BLaER1 (cell line): ENCODE measurements around the gene EID2B.

ENCODE experiments used
- H3K27ac ChIP-seq: shearing (Covaris generic); formaldehyde crosslinking; 2 replicates; pipeline ENCODE4 v1.8.1; 2022
- H3K27me3 ChIP-seq: shearing (Covaris generic); formaldehyde crosslinking; 2 replicates; pipeline ENCODE4 v1.8.1; 2022
- H3K36me3 ChIP-seq: shearing (Covaris generic); formaldehyde crosslinking; 2 replicates; pipeline ENCODE4 v1.8.1; 2022
- H3K4me1 ChIP-seq: shearing (Covaris generic); formaldehyde crosslinking; 2 replicates; pipeline ENCODE4 v1.8.1; 2022
- H3K4me2 ChIP-seq: shearing (Covaris generic); formaldehyde crosslinking; 2 replicates; pipeline ENCODE4 v1.8.1; 2022
- H3K4me3 ChIP-seq: shearing (Covaris generic); formaldehyde crosslinking; 2 replicates; pipeline ENCODE4 v1.8.1; 2022
- H3K9ac ChIP-seq: shearing (Covaris generic); formaldehyde crosslinking; 2 replicates; pipeline ENCODE4 v1.8.1; 2022
- H3K9me3 ChIP-seq: shearing (Covaris generic); formaldehyde crosslinking; 2 replicates; pipeline ENCODE4 v1.8.1; 2022
- H4K20me1 ChIP-seq: shearing (Covaris generic); formaldehyde crosslinking; 2 replicates; pipeline ENCODE4 v1.8.1; 2022
- Cebpa-rat ChIP-seq: shearing (Covaris generic); IDR thresholded peaks from 2 replicates; pipeline ENCODE4 v1.8.1; 2022

EID2B gene

GRCh38 chr19:39553082-39553652, 20.5 kb upstream of the EID2B start:
- H3K27ac ChIP-seq: no peak overlapping the region
- no peaks in the 10 kb centered on the region for H4K20me1 ChIP-seq
- no peaks in the 10 kb centered on the region for H3K9me3 ChIP-seq
- TF ChIP-seq Cebpa-rat: no peak
- no peak overlapping the region for H3K4me3 ChIP-seq
- H3K9ac ChIP-seq: no peak overlapping the region
- H3K4me1 ChIP-seq: peaks cover 28% of the 10 kb centered on the region
- H3K27me3 ChIP-seq: no peaks in the 10 kb centered on the region
- H3K36me3 ChIP-seq: no peaks in the 10 kb centered on the region
- H3K4me2 ChIP-seq: peak overlapping the region; percentile 68

GRCh38 chr19:39550197-39550596, 17.5 kb upstream of the EID2B start:
- Histone ChIP-seq H3K4me1 (peaks cover 24% of the 10 kb centered on the region), H3K27me3 (no peaks in the 10 kb centered on the region), H3K4me2 (no peak overlapping the region), H3K4me3 (no peak overlapping the region), H4K20me1 (no peaks in the 10 kb centered on the region), H3K9me3 (no peaks in the 10 kb centered on the region), H3K36me3 (no peaks in the 10 kb centered on the region), H3K27ac (no peak overlapping the region), H3K9ac (no peak overlapping the region)
- TF ChIP-seq Cebpa-rat: no peak

GRCh38 chr19:39546599-39546998, 13.9 kb upstream of the EID2B start:
- no peak overlapping the region for H3K27ac ChIP-seq
- H3K4me1 ChIP-seq: peaks cover 18% of the 10 kb centered on the region
- H3K9me3 ChIP-seq: no peaks in the 10 kb centered on the region
- H3K9ac ChIP-seq: no peak overlapping the region
- TF ChIP-seq Cebpa-rat: no peak
- H3K4me2 ChIP-seq: no peak overlapping the region
- no peak overlapping the region for H3K4me3 ChIP-seq
- H4K20me1 ChIP-seq: no peaks in the 10 kb centered on the region
- H3K36me3 ChIP-seq: no peaks in the 10 kb centered on the region
- H3K27me3 ChIP-seq: no peaks in the 10 kb centered on the region

GRCh38 chr19:39544911-39545310, 12.3 kb upstream of the EID2B start:
- Histone ChIP-seq H3K4me1 (peaks cover 16% of the 10 kb centered on the region; the same call in 1 of the 2 replicates), H3K9ac (no peak overlapping the region), H4K20me1 (no peaks in the 10 kb centered on the region), H3K27ac (no peak overlapping the region), H3K9me3 (no peaks in the 10 kb centered on the region), H3K4me2 (peak overlapping the region; percentile 11), H3K27me3 (no peaks in the 10 kb centered on the region), H3K4me3 (no peak overlapping the region), H3K36me3 (no peaks in the 10 kb centered on the region)
- TF ChIP-seq Cebpa-rat: no peak

- TF ChIP-seq Cebpa-rat: no peak
Measured at GRCh38 chr19:39544226-39544903, 11.7 kb upstream of the EID2B start.

GRCh38 chr19:39543477-39543857, 10.8 kb upstream of the EID2B start:
- Histone ChIP-seq H3K4me3 (no peak overlapping the region), H3K4me2 (no peak overlapping the region), H3K4me1 (peaks cover 23% of the 10 kb centered on the region), H3K36me3 (no peaks in the 10 kb centered on the region), H3K9me3 (no peaks in the 10 kb centered on the region), H4K20me1 (peaks cover 13% of the 10 kb centered on the region), H3K9ac (no peak overlapping the region), H3K27ac (no peak overlapping the region), H3K27me3 (no peaks in the 10 kb centered on the region)
- no peak for TF ChIP-seq Cebpa-rat

More at GRCh38 chr19:39544226-39544903, 11.7 kb upstream of the EID2B start:
- peaks cover 4% of the 10 kb centered on the region; the same call in 1 of the 2 replicates for H4K20me1 ChIP-seq
- no peak overlapping the region for H3K4me3 ChIP-seq
- no peaks in the 10 kb centered on the region for H3K9me3 ChIP-seq
- H3K27me3 ChIP-seq: no peaks in the 10 kb centered on the region
- H3K36me3 ChIP-seq: no peaks in the 10 kb centered on the region
- peak overlapping the region; percentile 11 for H3K4me2 ChIP-seq
- peaks cover 16% of the 10 kb centered on the region; the same call in 1 of the 2 replicates for H3K4me1 ChIP-seq
- no peak overlapping the region for H3K27ac ChIP-seq
- no peak overlapping the region for H3K9ac ChIP-seq

- Histone ChIP-seq H4K20me1 (peaks cover 25% of the 10 kb centered on the region), H3K36me3 (peaks cover 4% of the 10 kb centered on the region; the same call in 1 of the 2 replicates), H3K4me3 (no peak overlapping the region), H3K9ac (no peak overlapping the region), H3K27ac (no peak overlapping the region), H3K4me2 (peak overlapping the region; percentile 26; the same call in 1 of the 2 replicates), H3K4me1 (peaks cover 30% of the 10 kb centered on the region), H3K27me3 (no peaks in the 10 kb centered on the region), H3K9me3 (no peaks in the 10 kb centered on the region)
- no peak for TF ChIP-seq Cebpa-rat
Measured at GRCh38 chr19:39542206-39542605, 9.6 kb upstream of the EID2B start.

- H3K9ac ChIP-seq: peak overlapping the region; percentile 95; the same call in 1 of the 2 replicates
- peaks cover 8% of the 10 kb centered on the region; the same call in 1 of the 2 replicates for H3K36me3 ChIP-seq
- H3K9me3 ChIP-seq: no peaks in the 10 kb centered on the region
- peaks cover 36% of the 10 kb centered on the region for H4K20me1 ChIP-seq
- H3K27me3 ChIP-seq: no peaks in the 10 kb centered on the region
- peaks cover 30% of the 10 kb centered on the region for H3K4me1 ChIP-seq
- no peak for TF ChIP-seq Cebpa-rat
- no peak overlapping the region for H3K27ac ChIP-seq
- H3K4me3 ChIP-seq: peak overlapping the region; percentile 83
- H3K4me2 ChIP-seq: peak overlapping the region; percentile 27; the same call in 1 of the 2 replicates
Measured at GRCh38 chr19:39540333-39540673, 7.7 kb upstream of the EID2B start.

GRCh38 chr19:39539518-39540332, 7.1 kb upstream of the EID2B start, which contains the start of gene EID2:
TSS of gene EID2 (minus strand) at chr19:39540161. CDS start at chr19:39540079, 82 bp downstream.
- peak within 1 kb of the TSS; percentile 93 for H3K27ac ChIP-seq

More at GRCh38 chr19:39539518-39540332, 7.1 kb upstream of the EID2B start, which contains the start of gene EID2:
- Histone ChIP-seq H4K20me1 (peaks cover 36% of the 10 kb centered on the region), H3K27me3 (no peaks in the 10 kb centered on the region), H3K36me3 (peaks cover 8% of the 10 kb centered on the region; the same call in 1 of the 2 replicates), H3K4me3 (peak within 1 kb of the TSS; percentile 83), H3K4me2 (peak within 1 kb of the TSS; percentile 83), H3K9ac (peak within 1 kb of the TSS; percentile 95), H3K4me1 (peaks cover 25% of the 10 kb centered on the region), H3K9me3 (no peaks in the 10 kb centered on the region)
- no peak for TF ChIP-seq Cebpa-rat
